ENCODE measurements around the gene DCTN2. TPM values are rescaled to one million over a fixed set of nuclear protein-coding genes. Genes with fewer than 3 reads are reported as not detected.

DCTN2 gene
- total and polyA plus RNA-seq, 2 experiments from 2014 or later: 144 to 202 TPM

DNA sequence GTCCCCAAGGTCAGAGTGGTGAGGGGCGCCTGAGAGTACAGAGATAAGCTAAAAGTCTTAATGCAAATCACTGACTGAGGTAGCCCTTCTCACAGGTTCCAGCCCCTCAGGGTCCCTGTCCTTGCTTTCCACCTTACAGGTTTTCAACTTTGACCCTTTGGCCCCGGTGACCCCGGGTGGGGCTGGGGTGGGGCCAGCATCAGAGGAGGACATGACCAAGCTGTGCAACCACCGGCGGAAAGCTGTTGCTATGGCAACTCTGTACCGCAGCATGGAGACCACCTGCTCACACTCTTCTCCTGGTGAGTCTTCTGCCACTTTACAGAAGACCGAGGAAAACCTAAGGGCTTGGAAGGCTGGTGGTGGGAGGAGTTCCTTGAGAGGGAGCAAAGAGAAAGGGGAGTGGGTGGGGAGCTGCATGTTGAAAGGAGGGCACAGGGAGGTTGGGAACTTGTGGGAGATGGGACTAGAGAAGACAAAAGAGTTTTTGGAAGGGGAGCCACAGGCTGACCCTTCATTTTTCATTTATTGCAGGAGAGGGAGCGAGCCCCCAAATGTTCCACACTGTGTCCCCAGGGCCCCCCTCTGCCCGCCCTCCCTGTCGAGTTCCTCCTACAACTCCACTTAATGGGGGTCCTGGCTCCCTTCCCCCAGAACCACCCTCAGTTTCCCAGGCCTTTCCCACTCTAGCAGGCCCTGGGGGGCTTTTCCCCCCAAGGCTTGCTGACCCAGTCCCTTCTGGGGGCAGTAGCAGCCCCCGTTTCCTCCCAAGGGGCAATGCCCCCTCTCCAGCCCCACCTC is 22.0 kb downstream of the DCTN2 start:
- DNase-seq: no peak
- Histone ChIP-seq H3K79me2 (ENCODE audit: insufficient read depth) (peaks cover 62% of the 10 kb centered on the region), H3K36me3 (ENCODE audit: low read depth) (peaks cover 26% of the 10 kb centered on the region), H3K9me2 (ENCODE audit: insufficient read depth) (no peaks in the 10 kb centered on the region), H2AFZ (no peak overlapping the region), H3K27me3 (replicated peaks; ENCODE audit: insufficient read depth) (no peaks in the 10 kb centered on the region), H3K4me1 (ENCODE audit: insufficient read depth) (peaks cover 23% of the 10 kb centered on the region), H3K27ac (peak overlapping the region; percentile 79; the same call in 1 of the 2 replicates), H3K9ac (peak overlapping the region; percentile 88), H3K9me3 (ENCODE audit: low read depth) (no peaks in the 10 kb centered on the region), H3K4me3 (peak overlapping the region; percentile 93), H3K4me2 (ENCODE audit: unreplicated experiment) (peak overlapping the region; percentile 91), H3F3A (ENCODE audit: insufficient read depth) (peaks cover 41% of the 10 kb centered on the region), H4K20me1 (ENCODE audit: insufficient read depth) (no peaks in the 10 kb centered on the region)
- in situ Hi-C loops (cut with MboI): no loop called here
- WGBS, 2 experiments (ENCODE audit: low coverage in 1 of 2, low lambda C conversion rate in 2 of 2, missing lambda C conversion rate in 2 of 2): 59 to 60% methylated on average over 11 of the region's 11 CpGs
- TF ChIP-seq EZH2 (IDR thresholded peaks at IDR 0.05; ENCODE audit: insufficient read depth, poor library complexity, severe bottlenecking): no peak
- no peak for TF ChIP-seq EZH2phosphoT487 (IDR thresholded peaks at IDR 0.05; ENCODE audit: insufficient read depth, low read depth)

DNA sequence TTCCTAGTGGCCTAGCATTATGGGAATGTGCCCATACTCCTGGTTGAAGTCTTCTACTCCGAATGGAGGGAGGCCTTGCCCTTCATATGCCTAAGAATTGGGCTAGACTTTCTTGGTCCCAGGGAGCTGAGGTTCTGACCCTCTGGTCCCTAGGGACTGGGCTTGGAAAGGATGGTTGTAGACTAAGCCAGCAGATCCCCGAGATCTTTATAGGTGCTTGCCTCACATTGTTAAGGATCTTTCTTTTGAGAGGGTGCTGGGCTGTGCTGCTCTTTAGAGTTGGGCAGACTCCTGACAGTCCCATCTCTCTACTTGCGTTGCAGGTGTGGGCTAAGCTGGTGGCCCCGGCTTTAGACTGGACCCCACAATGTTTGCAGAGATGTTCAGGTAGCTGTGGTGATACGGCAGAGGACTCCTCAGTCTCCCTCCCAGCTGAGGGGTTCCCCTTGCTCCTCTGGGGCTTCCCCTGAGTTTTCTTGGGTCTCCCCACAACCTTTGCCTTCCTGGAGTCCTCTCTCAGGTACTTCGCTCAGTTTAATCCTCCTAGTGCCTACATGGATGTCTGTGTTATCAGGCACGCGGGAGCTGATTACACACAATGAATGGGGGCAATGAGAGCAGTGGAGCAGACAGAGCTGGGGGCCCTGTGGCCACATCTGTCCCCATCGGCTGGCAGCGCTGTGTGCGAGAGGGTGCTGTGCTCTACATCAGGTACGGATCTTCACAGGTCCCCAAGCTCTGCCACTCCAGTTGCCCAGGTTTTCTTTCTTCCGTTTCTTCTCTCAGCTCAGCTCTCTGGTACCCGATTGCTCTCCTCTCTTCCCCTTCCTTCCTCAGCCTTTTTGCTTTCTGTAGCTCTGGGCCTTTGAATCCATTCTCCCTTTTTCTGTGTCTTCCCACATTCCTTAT is 23.0 kb downstream of the DCTN2 start:
- Histone ChIP-seq H3K27ac (peak overlapping the region; percentile 79), H4K20me1 (ENCODE audit: insufficient read depth) (peaks cover 4% of the 10 kb centered on the region; the same call in 1 of the 2 replicates), H3K9ac (peak overlapping the region; percentile 88), H3K36me3 (ENCODE audit: low read depth) (peaks cover 27% of the 10 kb centered on the region), H3K27me3 (replicated peaks; ENCODE audit: insufficient read depth) (no peaks in the 10 kb centered on the region), H3F3A (ENCODE audit: insufficient read depth) (peaks cover 45% of the 10 kb centered on the region), H3K4me2 (ENCODE audit: unreplicated experiment) (peak overlapping the region; percentile 91), H3K9me3 (ENCODE audit: low read depth) (no peaks in the 10 kb centered on the region), H3K4me1 (ENCODE audit: insufficient read depth) (peaks cover 23% of the 10 kb centered on the region), H2AFZ (no peak overlapping the region), H3K9me2 (ENCODE audit: insufficient read depth) (no peaks in the 10 kb centered on the region), H3K4me3 (peak overlapping the region; percentile 93), H3K79me2 (ENCODE audit: insufficient read depth) (peaks cover 70% of the 10 kb centered on the region)
- 59% methylated on average over 14 of the region's 14 CpGs for WGBS, 2 experiments (ENCODE audit: low coverage in 1 of 2, low lambda C conversion rate in 2 of 2, missing lambda C conversion rate in 2 of 2)
- TF ChIP-seq EZH2phosphoT487 (IDR thresholded peaks at IDR 0.05; ENCODE audit: insufficient read depth, low read depth) (no peak), EZH2 (IDR thresholded peaks at IDR 0.05; ENCODE audit: insufficient read depth, poor library complexity, severe bottlenecking) (no peak)
- in situ Hi-C loops (cut with MboI): no loop called here
- no peak for DNase-seq

DNA sequence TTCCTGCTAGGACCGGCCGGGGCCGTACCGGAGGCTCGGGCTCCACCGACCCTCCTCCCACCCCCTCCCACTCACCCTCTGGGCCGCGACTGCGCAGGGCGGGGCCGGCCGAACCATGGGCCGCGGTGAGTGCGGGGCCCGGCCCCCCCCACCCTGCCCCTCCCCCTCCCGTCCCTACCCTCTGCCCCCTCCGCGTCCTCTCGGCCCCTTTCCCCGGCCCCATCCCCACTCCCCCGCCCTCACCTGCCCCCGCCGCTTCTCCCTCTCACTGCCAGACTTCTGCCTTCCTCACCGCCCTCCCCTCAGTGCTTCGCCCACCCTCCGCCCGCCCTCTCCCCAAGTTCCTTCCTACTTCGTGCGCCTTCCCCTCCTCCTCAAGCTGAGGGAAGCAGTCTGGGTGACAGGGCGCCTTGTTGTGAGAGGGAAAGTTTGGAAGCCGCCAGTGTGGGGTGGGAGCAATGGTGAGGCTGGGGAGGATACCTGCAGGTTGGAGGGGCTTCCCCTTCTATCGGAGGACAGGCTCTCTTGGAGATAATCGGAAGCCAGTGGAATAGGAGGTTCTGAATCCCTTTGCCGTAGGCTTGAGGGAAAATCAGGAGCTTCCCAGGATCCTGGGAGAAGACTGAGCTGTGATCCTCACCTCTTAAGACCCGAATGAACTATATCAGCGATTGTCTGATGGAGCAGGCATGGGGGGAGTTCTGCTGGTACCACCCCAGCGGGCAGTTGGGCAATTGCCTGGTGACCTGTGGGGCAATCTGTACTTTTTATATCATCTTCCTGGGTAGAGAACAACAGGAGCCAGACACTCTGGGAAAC is 23.9 kb downstream of the DCTN2 start:
- Histone ChIP-seq H4K20me1 (ENCODE audit: insufficient read depth) (peaks cover 12% of the 10 kb centered on the region; the same call in 1 of the 2 replicates), H3K36me3 (ENCODE audit: low read depth) (peaks cover 18% of the 10 kb centered on the region; the same call in 1 of the 2 replicates), H3K79me2 (ENCODE audit: insufficient read depth) (peaks cover 70% of the 10 kb centered on the region)

More for the DNA sequence above, 23.9 kb downstream of the DCTN2 start:
- in situ Hi-C loops (cut with MboI): no loop called here
- no peaks in the 10 kb centered on the region for H3K9me3 ChIP-seq (ENCODE audit: low read depth)
- no peak overlapping the region for H2AFZ ChIP-seq
- WGBS, 2 experiments (ENCODE audit: low coverage in 1 of 2, low lambda C conversion rate in 2 of 2, missing lambda C conversion rate in 2 of 2): 2 to 5% methylated on average over 12 to 38 of the region's 38 CpGs
- H3K9me2 ChIP-seq (ENCODE audit: insufficient read depth): no peaks in the 10 kb centered on the region
- H3F3A ChIP-seq (ENCODE audit: insufficient read depth): peaks cover 47% of the 10 kb centered on the region
- peaks cover 31% of the 10 kb centered on the region for H3K4me1 ChIP-seq (ENCODE audit: insufficient read depth)
- H3K4me3 ChIP-seq: peak overlapping the region; percentile 93
- H3K9ac ChIP-seq: peak overlapping the region; percentile 88
- TF ChIP-seq EZH2phosphoT487 (IDR thresholded peaks at IDR 0.05; ENCODE audit: insufficient read depth, low read depth): no peak
- TF ChIP-seq EZH2 (IDR thresholded peaks at IDR 0.05; ENCODE audit: insufficient read depth, poor library complexity, severe bottlenecking): no peak
- H3K27ac ChIP-seq: peak overlapping the region; percentile 97
- H3K27me3 ChIP-seq (replicated peaks; ENCODE audit: insufficient read depth): no peaks in the 10 kb centered on the region
- H3K4me2 ChIP-seq (ENCODE audit: unreplicated experiment): peak overlapping the region; percentile 91
- peak; percentile 70 for DNase-seq
